Neural progenitor cell (in vitro differentiated cells): Measurements from ENCODE around the gene CEP350.

Source experiments
- CTCF ChIP-seq: fragments of 200-600 bp; sonication (generic); IDR thresholded peaks from 2 replicates; pipeline ENCODE4 v1.5.1; 2017; ENCODE audit warnings: antibody characterized with exemption, mild to moderate bottlenecking
- EZH2phosphoT487 ChIP-seq: fragments of 200-600 bp; sonication (generic); IDR thresholded peaks from 2 replicates; pipeline ENCODE4 v1.6.1; 2017; ENCODE audit warnings: antibody characterized with exemption

- TF ChIP-seq CTCF = no peak
- TF ChIP-seq EZH2phosphoT487 = no peak
Measured at GRCh38 chr1:179954493-179955286, at the start of gene CEP350.
